ENCODE measurements around the gene TMEM143.
"Not testable (repeated sequence)": the region's sequence is repeated elsewhere in the genome, so short reads cannot be mapped to it uniquely, and the experiment has no call there.

Gene TMEM143

GRCh38 chr19:48325265-48325910 is 38.4 kb downstream of the TMEM143 start, which contains the start of gene EMP3:
TSS of gene EMP3 (plus strand) at chr19:48325552. CDS start at chr19:48326845, 1,293 bp downstream.
- no peak for DNase-seq

DNA sequence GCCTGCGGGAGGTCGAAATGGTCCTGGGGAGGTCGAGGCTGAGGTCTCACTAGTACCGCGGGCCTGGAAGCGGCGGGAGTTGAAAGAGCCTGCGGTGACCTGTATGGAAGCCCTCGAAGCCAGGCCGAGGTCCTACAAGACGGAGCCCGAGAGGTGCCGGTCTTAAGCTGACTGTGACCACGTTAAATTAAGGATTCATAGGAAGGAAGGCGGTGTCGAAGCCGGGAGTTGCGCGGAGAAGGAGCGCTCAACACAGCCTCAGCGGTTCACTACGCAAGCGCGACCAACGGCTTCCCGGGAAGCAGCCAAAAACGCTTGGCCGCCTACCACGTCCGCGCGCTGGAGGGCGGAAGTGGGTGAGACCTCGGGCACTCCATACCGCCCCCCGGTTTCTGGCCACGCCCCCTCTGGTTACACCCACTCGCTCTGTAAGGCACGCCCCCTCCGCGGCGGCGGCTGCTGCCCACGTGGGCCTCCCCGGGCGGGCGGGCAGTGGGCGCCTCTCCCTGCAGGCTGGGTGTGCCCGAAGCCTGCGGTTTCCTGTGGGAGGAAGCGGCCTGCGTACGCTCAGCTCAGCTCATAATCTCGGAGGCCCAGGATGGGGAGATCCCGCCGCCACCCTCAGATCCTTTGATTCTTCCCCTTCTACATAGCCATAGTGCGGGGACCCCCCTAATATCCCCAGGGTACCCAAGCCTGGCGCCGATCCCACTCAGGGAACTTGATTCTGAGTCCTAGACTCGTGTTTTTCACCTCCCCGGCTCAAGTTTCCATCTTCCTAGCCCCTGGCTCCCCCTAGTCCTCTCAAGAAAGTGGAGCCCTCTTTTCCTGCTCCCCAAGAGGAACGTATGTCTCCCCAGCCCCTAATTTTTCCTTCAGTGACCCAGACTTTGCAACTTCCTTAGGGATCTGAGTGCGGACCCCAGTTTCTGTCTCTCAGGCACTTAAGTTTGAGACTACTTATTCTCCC is 41.8 kb downstream of the TMEM143 start:
- peak; percentile 84 for DNase-seq

GRCh38 chr19:48321372-48321621 is 42.4 kb downstream of the TMEM143 start:
- peak; percentile 67 for DNase-seq

- DNase-seq = peak; percentile 28
These were observed 43.8 kb downstream of the TMEM143 start for GRCh38 chr19:48319647-48320541.

GRCh38 chr19:48318286-48318987 is 45.3 kb downstream of the TMEM143 start:
- no peak for DNase-seq

DNA sequence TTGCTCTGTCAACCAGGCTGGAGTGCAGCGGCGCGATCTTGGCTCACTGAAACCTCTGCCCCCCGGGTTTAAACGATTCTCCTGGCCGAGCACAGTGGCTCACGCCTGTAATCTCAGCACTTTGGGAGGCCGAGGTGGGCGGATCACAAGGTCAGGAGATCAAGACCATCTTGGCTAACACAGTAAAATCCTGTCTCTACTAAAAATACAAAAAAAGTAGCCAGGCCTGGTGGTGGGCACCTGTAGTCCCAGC is 46.1 kb downstream of the TMEM143 start:
- DNase-seq = not testable (repeated sequence)

DNA sequence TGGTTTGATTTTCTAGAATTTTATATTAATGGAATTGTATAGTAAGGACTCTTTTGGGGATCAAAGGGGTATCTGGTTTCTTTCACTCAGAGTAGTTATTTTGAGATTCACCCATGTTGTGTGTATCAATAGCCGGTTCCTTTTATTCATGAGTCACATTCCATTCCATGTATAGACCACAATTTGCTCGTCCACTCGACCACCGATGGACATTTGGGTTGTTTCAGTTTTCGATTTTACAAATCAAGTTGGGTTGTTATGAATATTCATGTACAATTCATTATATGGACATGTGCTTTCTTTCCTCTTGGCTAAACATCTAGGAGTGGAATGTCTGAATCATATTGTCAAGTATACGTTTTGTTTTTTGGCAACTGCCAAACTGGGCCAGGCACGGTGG is 48.0 kb downstream of the TMEM143 start:
- DNase-seq = no peak

GRCh38 chr19:48311384-48311783 is 52.4 kb downstream of the TMEM143 start:
- DNase-seq = no peak

DNA sequence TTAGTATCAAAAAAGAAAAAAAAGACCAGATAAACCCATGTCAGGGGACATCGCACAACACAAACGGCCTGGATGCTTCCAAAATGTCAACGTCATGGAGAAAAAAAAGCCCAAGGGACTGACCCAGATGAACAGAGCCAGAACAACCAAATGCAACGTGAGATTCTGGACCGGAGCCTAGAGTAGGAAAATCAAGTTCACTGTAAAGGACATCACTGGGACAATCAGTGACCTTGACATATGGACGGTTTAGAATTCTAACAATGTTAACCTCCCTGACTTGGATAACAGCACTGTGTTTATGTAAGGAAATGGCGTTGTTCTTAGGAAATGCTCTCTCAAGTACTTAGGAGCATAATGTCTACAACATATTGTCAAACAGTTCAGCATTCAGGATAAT is 53.5 kb downstream of the TMEM143 start:
- DNase-seq = no peak

GRCh38 chr19:48309731-48310130 is 54.0 kb downstream of the TMEM143 start:
- DNase-seq = not testable (repeated sequence)

DNA sequence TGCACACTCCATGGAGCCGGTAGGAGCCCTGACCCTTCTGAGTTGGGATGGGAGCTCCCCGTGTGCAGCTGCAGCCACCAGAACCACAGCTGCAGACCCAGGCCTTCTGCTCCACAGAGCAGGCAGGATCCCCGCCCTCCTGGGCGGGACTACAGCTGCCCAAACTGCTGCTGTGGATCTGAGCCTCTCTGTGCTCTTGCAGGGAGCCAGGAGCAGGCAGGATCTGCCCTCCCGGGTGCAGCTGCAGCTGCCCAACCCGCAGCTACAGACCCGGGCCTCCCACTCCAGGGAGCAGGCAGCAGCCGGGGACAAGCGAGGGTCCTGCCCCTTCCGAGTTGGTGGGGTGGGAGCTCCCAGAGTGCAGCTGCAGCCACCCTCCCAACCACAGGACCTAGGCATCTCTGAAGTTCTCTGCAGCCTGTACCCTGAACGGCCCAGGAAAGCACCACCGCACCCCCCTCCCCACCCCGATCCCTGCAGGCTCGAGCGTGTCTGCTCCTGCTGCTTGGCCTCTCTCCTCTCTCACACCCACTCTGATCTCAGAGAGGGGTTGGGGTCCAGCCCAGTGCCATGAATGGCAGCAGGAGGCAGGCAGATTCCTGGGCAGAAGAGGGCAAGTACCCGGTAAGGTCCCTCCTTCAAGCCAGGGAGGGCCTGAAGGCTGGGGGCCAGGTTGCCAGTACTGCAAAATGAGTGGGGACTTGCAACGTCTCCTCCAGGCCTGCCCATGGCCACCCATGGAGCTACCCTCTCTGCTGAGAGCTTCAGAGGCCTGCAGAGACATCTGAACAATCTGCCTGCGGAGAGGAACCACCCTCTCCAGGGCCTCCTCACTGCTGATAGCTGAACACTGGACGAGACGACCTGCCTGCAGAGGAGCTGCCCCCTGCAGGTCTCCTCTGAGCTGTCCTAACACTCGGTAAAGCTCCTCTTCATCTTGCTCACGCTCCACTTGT is 54.8 kb downstream of the TMEM143 start:
- no peak for DNase-seq

DNA sequence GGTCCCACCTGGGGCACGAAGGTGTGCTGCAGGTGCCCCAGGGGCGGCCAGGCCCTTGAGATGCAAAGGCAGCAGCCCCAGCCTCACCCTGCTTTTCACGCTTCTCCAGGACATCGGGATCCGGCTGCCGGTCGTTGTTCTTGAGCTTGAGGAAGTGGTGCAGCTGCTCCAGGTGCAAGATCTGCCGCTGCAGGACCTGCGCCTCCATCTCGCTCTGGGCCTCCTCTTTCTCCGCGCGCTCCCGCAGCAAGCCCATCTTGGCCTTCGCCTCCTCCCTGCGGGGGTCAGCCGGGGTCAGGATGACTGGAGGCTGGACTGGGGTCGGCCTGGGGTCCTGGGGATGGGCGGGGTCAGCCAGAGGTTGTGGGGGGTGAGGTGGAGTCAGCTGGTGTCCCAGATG is 59.9 kb downstream of the TMEM143 start:
- DNase-seq = no peak

DNA sequence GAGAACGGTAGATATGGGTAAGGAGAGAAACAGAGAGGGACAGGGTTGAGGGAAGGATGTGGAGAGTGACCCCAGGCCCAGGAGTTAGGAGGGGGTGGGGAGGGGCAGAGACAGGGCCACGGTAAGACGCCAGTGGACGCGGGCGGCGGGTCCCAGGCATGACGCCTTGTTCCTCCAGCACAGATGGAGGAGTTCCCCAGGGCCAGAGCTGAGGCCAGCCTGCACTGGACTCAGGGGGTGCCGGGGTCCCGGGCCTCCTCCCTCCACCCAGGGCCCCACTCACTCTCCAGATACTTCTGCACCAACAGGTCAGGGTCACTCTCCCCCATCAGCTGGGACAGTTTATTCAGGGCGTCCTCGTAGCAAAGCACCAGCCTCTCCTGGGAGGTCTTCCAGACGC is 60.4 kb downstream of the TMEM143 start:
- DNase-seq = no peak

- no peak for DNase-seq
These were observed 61.2 kb downstream of the TMEM143 start for GRCh38 chr19:48302600-48302959.

- no peak for DNase-seq
These were observed 61.7 kb downstream of the TMEM143 start for GRCh38 chr19:48301886-48302599.

- DNase-seq = no peak
These were observed 65.8 kb downstream of the TMEM143 start for GRCh38 chr19:48297975-48298374.

DNA sequence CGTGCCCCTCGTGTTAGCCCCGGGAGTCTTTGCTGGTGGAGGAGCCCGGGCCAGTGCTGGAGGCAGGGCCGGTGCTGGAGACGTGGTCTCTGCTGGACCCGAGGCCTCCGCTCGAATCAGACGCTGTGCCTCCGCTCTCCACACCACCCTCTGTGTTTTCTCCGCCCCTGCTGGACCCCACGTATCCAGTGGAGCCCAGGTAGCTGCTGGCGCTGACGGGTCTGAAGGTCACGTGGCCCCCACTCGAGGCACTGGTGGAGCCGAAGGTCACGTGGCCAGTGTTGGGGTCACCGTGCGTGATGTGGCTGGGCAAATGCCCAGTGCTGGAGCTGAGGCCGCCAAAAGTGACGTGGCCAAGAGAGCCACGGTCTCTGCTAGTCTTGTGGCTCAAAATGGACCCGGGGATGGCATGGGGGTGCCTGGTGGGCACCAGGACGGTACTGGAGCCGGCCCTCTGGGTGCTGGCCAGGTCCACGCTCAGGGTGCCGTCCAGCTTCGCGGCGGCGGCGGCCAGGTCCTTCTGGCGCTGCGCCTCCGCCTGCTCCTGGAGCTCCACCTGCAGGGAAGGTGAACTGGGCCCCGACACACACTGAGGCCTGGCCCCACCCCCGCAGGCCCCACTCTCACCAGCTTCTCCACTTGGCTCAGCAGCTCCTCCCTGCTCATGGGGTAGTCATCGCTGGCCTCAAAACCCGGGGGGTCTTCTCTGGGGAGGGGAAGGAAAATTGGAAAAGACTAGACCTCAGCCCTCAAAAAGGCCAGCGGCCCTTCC is 66.6 kb downstream of the TMEM143 start:
- no peak for DNase-seq

DNA sequence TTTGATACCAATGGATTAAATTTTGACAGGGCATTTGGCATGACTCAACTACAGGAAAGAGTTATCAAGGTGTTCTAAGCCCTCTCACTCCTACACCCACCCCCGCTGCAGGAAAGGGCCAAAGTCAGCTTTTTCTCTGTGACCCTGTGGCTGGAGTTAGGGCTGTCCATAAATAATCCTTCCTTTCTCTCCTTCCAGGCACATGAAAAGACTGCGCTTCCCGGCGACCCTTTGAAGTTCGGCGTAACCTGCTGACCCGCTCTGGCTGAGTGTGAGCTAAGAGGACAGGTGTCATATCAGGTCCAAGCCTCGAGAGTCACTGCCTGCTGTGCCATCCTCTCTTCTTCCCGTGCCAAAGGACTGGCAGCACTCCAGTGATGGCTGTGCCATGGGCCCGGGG is 68.3 kb downstream of the TMEM143 start:
- DNase-seq = peak; percentile 15

DNA sequence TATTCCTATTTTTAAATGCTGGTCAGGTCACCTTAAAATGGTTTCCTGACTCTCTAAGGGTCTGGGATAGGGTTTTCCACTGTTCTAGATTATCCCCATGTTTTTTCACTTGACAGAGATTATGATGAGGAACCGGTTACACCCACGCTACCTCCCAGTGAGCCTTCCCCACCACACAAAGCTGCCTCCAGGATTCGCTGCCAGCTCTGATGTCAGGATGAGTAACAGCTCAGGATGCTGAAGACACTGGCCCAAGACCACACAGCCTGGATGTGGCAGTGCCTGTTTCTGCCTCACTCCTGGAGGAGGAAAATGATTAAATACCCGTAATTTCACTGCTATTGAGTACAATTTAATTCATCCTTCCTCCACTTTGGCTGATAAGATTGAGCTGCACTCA is 70.9 kb downstream of the TMEM143 start:
- DNase-seq = no peak

DNA sequence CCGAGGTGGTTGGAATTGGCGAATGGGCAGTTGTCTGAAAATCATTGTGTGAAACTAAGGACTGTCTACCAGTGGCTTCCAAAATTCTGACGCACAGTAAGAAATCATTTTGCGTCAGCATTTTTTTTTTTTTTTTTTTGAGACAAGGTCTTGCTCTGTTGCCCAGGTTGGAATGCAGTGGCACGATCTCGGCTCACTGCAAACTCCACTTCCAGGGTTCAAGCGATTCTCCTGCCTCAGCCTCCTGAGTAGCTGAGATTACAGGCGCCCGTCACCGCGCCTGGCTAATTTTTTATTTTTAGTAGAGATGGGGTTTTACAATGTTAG is 72.3 kb downstream of the TMEM143 start:
- DNase-seq = not testable (repeated sequence)

Data from NCI-H510A treated with DMSO at 0.1 percent for 48 hours (cell line).